GM21367 (cell line): ENCODE data around the gene NR2E3.

ENCODE experiments used
- ATAC-seq: cut with Tn5 transposase; IDR thresholded peaks from one replicate; pipeline ENCODE4 v1.9.1; 2021; ENCODE audit not compliant: unreplicated experiment

The NR2E3 gene

GRCh38 chr15:71810256-71811035 is at the start of gene NR2E3:
Gene NR2E3 (plus strand): TSS chr15:71810554. CDS start chr15:71810744, 190 bp downstream.
- ATAC-seq = no peak

GRCh38 chr15:71760852-71761251 is 49.5 kb upstream of the NR2E3 start:
- no peak for ATAC-seq

GRCh38 chr15:71761649-71762048 is 48.7 kb upstream of the NR2E3 start:
- no peak for ATAC-seq

DNA sequence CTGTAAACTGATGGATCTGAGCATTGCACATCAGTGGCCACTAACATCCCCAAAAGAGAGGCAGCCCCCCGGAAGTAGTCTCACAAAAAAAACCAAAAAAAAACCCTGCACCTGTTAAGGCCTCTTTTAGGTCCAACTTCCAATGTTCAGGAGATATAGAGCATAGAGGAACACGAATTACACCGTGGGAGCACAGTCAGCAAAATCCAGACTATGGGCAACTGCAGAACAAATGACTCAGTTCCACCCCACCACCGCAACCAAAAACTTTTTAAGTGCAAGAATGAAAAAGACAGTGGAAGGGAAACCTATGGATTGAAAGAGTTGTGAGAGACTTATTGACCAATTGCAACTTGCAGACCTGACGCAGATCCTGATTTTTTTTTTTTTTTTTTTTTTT is 42.2 kb upstream of the NR2E3 start:
- ATAC-seq = no peak

GRCh38 chr15:71773206-71773859 is 37.0 kb upstream of the NR2E3 start:
- no peak for ATAC-seq

- no peak for ATAC-seq
Observed at GRCh38 chr15:71775856-71776255, 34.5 kb upstream of the NR2E3 start.

DNA sequence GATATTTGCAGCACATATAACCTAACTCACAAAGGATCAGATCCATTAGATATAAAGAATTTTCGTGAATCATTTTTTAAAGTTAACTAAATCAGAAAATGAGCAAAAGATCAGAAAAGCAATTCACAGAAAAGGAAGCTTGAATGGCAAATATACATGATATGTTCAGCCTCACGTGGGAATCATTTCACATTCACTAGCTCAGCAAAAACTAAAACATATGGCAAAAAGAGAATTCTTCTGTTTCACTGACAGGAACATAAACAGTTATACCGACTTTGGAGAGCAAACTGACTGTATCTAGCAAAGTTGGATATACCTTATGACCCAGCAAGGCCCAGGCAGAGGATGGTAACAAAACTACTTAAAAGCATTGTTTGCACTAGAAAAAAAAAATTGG is 34.0 kb upstream of the NR2E3 start:
- no peak for ATAC-seq

DNA sequence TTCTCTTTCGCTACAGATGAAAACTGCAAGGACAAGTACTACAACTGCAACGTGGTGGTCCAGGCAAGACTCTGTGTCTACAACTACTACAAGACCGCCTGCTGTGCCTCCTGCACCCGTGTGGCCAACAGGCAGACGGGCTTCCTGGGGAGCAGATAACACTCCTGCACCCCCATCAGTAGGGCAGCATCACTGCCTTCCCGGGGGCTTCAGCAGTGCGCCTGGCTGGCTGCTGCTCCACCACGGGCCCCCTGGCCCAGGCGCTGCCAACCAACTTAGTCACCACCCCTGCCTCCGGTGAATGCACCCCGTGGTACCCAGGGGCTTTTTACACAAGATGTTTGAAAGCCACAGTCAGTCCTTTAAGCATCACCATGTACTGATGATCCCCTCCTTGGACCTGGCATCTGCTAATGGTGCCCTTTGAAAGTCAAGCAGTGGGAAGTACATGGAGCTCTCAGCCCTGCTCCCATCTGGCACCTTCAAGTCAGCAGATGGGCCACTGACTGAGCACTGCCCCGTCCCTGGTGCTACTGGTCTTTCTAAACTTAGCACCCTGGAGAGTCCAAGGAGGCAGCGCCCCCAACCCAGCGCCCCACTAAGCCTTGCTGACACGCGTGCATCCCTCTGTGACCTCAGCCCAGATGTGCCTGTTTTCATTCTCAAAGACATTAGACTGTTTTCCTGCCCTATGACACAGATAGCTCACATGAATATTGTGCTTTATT is 33.0 kb upstream of the NR2E3 start:
- no peak for ATAC-seq

DNA sequence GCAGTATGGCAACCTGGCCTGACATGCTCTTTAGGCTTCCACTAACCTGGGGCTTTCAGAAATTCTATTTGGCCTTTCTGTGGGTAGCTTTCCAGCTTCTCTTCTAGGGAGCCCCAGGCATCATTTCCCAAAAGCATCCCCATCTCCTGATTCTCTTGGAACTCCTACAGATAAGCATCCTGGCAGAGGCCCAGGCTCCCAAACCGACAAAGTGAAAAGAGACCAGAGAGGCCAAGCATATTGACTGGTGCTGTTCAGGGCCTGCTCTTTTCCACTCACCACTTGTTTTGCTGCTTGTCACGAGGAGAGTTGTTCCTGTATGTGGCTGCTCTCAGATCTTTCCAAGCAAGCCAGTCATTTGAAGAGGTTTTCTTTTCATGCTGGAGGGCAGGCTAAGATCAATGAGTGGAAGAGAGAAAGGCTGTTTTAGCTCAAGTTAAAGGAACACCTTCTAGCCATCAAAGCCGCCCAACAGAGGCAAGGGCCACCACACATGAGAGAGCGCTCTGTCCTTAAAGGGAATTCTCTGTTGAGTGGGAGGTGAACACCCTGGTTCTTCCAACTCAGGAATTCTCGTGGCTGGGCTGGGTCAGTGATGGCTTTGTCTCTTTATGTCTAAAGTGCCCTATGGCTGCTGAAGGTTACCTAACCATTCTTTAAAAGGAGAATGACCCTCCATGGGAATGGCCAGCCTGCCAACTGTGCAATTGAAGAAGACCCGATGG is 31.1 kb upstream of the NR2E3 start:
- no peak for ATAC-seq

- no peak for ATAC-seq
Observed at GRCh38 chr15:71780115-71780976, 30.0 kb upstream of the NR2E3 start.

DNA sequence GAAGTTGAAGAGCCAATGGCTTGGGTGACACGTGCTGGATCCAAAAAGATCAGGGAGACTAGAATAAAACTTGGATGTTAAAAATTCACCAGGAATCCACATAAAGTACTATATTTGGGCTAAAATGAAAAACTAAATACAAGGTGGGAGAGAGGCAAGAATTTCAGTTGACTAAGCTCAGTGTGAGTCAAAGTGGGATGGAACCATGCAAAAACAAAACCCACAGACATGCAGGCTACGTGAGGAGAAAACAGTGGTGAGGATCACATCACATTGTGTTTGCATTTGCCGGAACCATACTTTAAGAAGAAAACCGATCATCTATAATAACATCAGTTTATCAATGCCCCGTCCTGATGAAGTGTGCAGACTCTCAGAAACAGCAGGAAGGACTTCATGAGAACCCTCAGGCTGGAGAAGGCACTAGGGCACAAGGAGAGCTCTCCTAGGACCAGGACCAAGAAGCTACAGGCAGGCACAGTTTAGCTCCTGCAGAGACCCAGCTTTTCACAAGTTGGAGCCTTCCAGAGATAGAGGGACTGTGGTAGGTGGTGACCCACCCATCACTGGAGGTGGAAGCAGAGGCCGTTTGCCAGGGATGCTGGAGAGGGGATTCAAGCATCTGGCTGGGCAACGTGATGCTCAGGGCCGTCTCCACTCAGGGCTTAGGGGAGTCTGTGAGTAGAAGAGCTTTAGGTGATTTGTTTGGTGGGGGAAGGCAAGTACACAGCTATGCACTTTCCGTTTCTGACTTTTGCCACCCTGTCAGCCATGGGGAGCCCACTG is 29.0 kb upstream of the NR2E3 start:
- ATAC-seq = no peak

DNA sequence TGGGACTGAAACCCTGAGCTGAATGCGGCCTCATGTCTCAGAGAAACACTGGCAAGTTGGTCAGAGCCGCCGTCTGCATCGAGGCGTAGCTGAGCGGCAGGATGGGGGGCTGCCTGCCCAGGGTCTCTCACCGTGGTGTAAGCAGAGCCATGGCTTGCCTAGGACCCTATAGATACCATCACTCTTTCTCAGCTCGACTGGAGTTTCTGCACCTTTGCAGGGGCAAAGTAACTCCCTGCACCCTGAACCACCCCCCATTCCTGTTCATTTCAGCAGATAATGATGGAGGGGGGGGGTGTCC is 28.4 kb upstream of the NR2E3 start:
- no peak for ATAC-seq

DNA sequence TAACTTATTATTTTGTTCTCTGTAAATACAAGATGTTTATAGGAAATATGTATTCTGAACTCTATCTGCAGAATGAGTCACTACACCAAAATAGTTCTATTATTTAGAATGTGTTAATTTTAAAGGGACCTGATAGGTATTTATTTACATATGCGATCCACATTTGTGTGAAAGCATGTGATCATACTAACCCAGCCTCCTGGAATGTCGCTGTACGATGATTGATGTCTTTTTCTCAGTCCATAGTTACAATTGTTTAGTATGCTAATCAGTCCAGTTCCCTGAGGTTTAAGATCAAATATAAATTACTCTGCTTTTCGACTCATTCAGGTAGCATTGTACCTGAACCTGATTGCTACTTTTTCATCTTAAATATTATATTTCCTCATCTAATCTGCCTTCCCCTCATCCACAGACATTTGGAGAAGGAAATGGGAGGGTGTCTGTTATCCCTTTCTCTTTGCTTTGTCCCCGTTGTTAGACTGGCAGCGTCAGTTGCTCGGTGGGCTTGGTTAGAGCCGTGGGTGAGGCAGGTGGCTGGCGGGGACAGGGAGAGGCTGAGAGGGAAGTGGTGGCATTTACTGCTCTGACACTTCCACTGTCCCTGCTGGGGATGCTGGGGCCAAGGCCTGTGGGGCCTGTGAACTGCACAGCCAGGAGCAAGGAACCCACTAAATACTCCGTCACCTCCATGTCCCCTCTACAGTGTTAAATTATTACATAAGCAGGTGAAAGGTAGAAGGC is 27.8 kb upstream of the NR2E3 start:
- no peak for ATAC-seq

GRCh38 chr15:71784719-71785118 is 25.6 kb upstream of the NR2E3 start:
- no peak for ATAC-seq

- no peak for ATAC-seq
Observed at GRCh38 chr15:71785996-71786395, 24.4 kb upstream of the NR2E3 start.

DNA sequence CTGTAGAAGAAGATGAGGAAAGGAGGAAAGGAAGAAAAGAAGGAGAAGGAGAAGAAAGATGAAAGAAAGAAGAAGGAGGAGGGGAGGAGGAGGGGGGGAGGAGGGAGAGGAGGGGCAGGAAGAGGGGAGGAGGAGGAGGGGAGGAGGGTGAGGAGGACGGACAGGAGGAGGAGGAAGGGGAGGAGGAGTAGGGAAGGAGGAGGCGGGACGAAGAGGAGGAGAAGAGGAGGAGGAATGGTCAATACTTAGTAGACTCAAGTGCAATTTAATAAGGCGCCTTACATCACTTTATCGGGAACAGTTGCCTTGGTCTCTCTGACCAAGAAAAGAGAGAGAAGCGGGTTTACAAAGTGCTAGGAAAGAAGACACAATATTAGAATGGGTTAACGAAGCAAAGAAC is 23.7 kb upstream of the NR2E3 start:
- no peak for ATAC-seq

GRCh38 chr15:71788646-71789579 is 21.4 kb upstream of the NR2E3 start:
- ATAC-seq = no peak

DNA sequence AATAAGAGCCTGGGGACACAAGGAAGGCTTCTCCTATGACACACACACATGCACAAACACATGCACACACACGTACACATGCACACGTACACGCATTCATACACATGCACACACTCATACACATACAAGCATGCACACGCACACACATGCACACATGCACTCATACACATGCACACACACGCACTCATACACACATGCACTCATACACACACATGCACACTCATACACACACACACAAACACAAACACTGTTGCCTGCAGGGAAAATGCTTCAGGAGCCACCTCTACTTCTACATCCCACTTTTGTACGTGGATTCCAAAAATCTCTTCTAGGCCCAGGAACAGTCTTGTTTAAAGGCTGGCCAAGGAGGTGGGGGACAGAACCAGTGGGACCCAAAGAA is 20.7 kb upstream of the NR2E3 start:
- no peak for ATAC-seq
